B cell (primary cell): ENCODE measurements around the gene BABAM2. TPM values are rescaled to one million over a fixed set of nuclear protein-coding genes. Genes with fewer than 3 reads are reported as not detected.

Source experiments
- ATAC-seq: fragments of 200-7000 bp; cut with Tn5 transposase; one replicate; pipeline ENCODE4 v1.10.0; 2021; ENCODE audit warnings: low read depth, mild to moderate bottlenecking, moderate number of reproducible peaks, moderate library complexity
- CTCF ChIA-PET: fragments of 350-600 bp; sonication (Branson Sonifier 250); formaldehyde crosslinking; loops from one replicate; lab custom pipeline; 2021; ENCODE audit warnings: antibody characterized with exemption, inconsistent platforms; lab: Charles Lee
- POLR2A ChIA-PET: fragments of 350-600 bp; sonication (Branson Sonifier 250); formaldehyde crosslinking; loops from one replicate; lab custom pipeline; 2021; ENCODE audit warnings: antibody characterized with exemption; lab: Charles Lee
- DNase-seq: peaks from one replicate; pipeline ENCODE4 v3.0.0; 2013
- H2AFZ ChIP-seq: 2 replicates; pipeline ENCODE4 v1.6.1; 2012; ENCODE audit warnings: mild to moderate bottlenecking, low read depth, low read length; ENCODE audit not compliant: insufficient read depth, poor library complexity, severe bottlenecking
- H3K27ac ChIP-seq, 2 donors: 1 replicate in 1 of 2; 2 replicates in 1 of 2; pipeline ENCODE4 v1.5.1; 2012 to 2013; ENCODE audit warnings: low read length in 2 of 2, mild to moderate bottlenecking in 2 of 2, moderate library complexity in 1 of 2
- H3K27me3 ChIP-seq, 4 experiments: fragments of 200-600 bp in 1 of 4; sonication (generic) in 1 of 4; replicated peaks in 1 of 4; 1 replicate in 2 of 4; 2 replicates in 2 of 4; pipeline versions ENCODE4 v1.6.1 to v1.7.0; 2013 to 2016; ENCODE audit warnings: low read length in 3 of 4, mild to moderate bottlenecking in 2 of 4, mixed read lengths in 1 of 4, moderate library complexity in 1 of 4; ENCODE audit not compliant: insufficient read depth in 4 of 4, control insufficient read depth in 3 of 4; ENCODE audit errors: control extremely low read depth in 1 of 4
- H3K36me3 ChIP-seq, 2 experiments: replicated peaks in 1 of 2; 1 replicate in 1 of 2; 2 replicates in 1 of 2; pipeline versions ENCODE4 v1.6.1 to v1.7.1; 2013; ENCODE audit warnings: low read length in 1 of 2; ENCODE audit not compliant: insufficient read depth in 2 of 2, control insufficient read depth in 1 of 2; ENCODE audit errors: control extremely low read depth in 1 of 2, extremely low read depth in 1 of 2
- H3K4me1 ChIP-seq, 2 donors: fragments of 200-600 bp in 1 of 2; sonication (generic) in 1 of 2; 1 replicate in 1 of 2; 2 replicates in 1 of 2; pipeline versions ENCODE4 v1.5.1 to v1.6.1; 2013 to 2017; ENCODE audit warnings: low read length in 2 of 2; ENCODE audit not compliant: control insufficient read depth in 2 of 2, insufficient read depth in 2 of 2
- H3K4me2 ChIP-seq: replicated peaks from 2 replicates; pipeline ENCODE3; 2012; ENCODE audit warnings: mild to moderate bottlenecking, low read depth, low read length; ENCODE audit not compliant: poor library complexity, severe bottlenecking
- H3K4me3 ChIP-seq, 5 experiments: fragments of 200-600 bp in 1 of 5; sonication (generic) in 1 of 5; 1 replicate in 3 of 5; 2 replicates in 2 of 5; pipeline versions ENCODE4 v1.5.1 to v1.7.0; 2011 to 2016; ENCODE audit warnings: low read length in 4 of 5, mild to moderate bottlenecking in 4 of 5, low read depth in 2 of 5, control low read depth in 1 of 5, moderate library complexity in 1 of 5; ENCODE audit not compliant: insufficient read depth in 1 of 5; ENCODE audit errors: control extremely low read depth in 1 of 5, extremely low read depth in 1 of 5
- H3K79me2 ChIP-seq: fragments of 200-600 bp; sonication (generic); one replicate; pipeline ENCODE4 v1.6.0; 2016; ENCODE audit warnings: low read length; ENCODE audit not compliant: control insufficient read depth, insufficient read depth
- H3K9ac ChIP-seq: fragments of 200-600 bp; sonication (generic); 2 replicates; pipeline ENCODE4 v1.6.1; 2017; ENCODE audit warnings: mild to moderate bottlenecking, low read length, moderate library complexity
- H3K9me3 ChIP-seq, 3 donors: one replicate each; pipeline versions ENCODE4 v1.6.1 to v1.7.1; 2013; ENCODE audit warnings: low read length in 2 of 3; ENCODE audit not compliant: control insufficient read depth in 2 of 3, insufficient read depth in 1 of 3; ENCODE audit errors: control extremely low read depth in 1 of 3
- H4K20me1 ChIP-seq: 2 replicates; pipeline ENCODE4 v1.6.0; 2012; ENCODE audit warnings: mild to moderate bottlenecking, low read length; ENCODE audit not compliant: insufficient read depth, control insufficient read depth, poor library complexity, severe bottlenecking
- H3K27ac Mint-ChIP-seq: one replicate; pipeline ENCODE4 v1.8.0; 2021; ENCODE audit warnings: mixed read lengths
- H3K27me3 Mint-ChIP-seq: one replicate; pipeline ENCODE4 v1.8.0; 2021; ENCODE audit warnings: mixed read lengths
- H3K4me1 Mint-ChIP-seq: one replicate; pipeline ENCODE4 v1.8.0; 2021; ENCODE audit warnings: mixed read lengths
- H3K4me3 Mint-ChIP-seq: one replicate; pipeline ENCODE4 v1.8.0; 2021; ENCODE audit warnings: mixed read lengths
- H3K9me3 Mint-ChIP-seq: one replicate; pipeline ENCODE4 v1.8.0; 2022; ENCODE audit warnings: mixed read lengths; ENCODE audit not compliant: insufficient read depth
- CTCF ChIP-seq: fragments of 200-600 bp; IDR thresholded peaks from one replicate; pipeline ENCODE4 v1.8.0; 2022; ENCODE audit warnings: antibody characterized with exemption, mild to moderate bottlenecking
- EZH2 ChIP-seq: IDR thresholded peaks from 2 replicates; pipeline ENCODE4 v1.6.1; 2012; ENCODE audit warnings: borderline replicate concordance, low read depth, mild to moderate bottlenecking, moderate library complexity, low read length; ENCODE audit not compliant: insufficient read depth, poor library complexity, severe bottlenecking
- WGBS: methylation state at CpG from one replicate; pipeline ENCODE4 v1.1.5; 2013; ENCODE audit warnings: missing lambda C conversion rate; ENCODE audit not compliant: insufficient coverage; 5-methylcytosine and 5-hydroxymethylcytosine counted together
- intact Hi-C: fragments of 100-400 bp; cut with micrococcal nuclease; formaldehyde crosslinking; loops from one replicate; pipeline ENCODE4 v1.10.0; 2022
- polyA minus RNA-seq: library from RNA; depleted of rRNA, polyadenylated mRNA; stranded (reverse); fragments of >200 nt; gene quantifications from 2 replicates; pipeline ENCODE4 v1.2.3, GENCODE V29; 2012
- polyA plus RNA-seq: library from polyadenylated mRNA; depleted of rRNA; stranded (reverse); fragments of >200 nt; gene quantifications from 2 replicates; pipeline ENCODE4 v1.2.3, GENCODE V29; 2012
- total RNA-seq, 2 donors: library from RNA; stranded (reverse); fragments of 120-200 nt in 1 of 2; gene quantifications; 1 replicate in 1 of 2; 2 replicates in 1 of 2; pipeline versions ENCODE4 v1.2.3 to v1.2.4, GENCODE V29; 2013 to 2022

The BABAM2 gene
- total RNA-seq (69.6 and 70.6 TPM in 2 replicates), polyA plus RNA-seq (16.4 and 22.3 TPM in 2 replicates), polyA minus RNA-seq (22.1 and 38.6 TPM in 2 replicates)
- 30.2 TPM for total RNA-seq (2013)

GRCh38 chr2:27890146-27890923 lies at the start of gene BABAM2, which contains the start of gene RBKS:
Gene BABAM2 (plus strand): TSS chr2:27890729. CDS start chr2:27894557, 3,828 bp downstream.
Gene RBKS (minus strand): TSS chr2:27890387. CDS start chr2:27890345, 42 bp downstream.
- CTCF ChIA-PET, result no interaction called here
- Histone ChIP-seq H2AFZ (peak within 1 kb of the TSS; percentile 75), H3K9ac (peak within 1 kb of the TSS; percentile 98), H3K79me2 (peaks cover 17% of the 10 kb centered on the region), H3K9me3 (no peaks in the 10 kb centered on the region), H3K4me3 (peak within 1 kb of the TSS; percentile 68 to 93 (median 84)), H4K20me1 (no peaks in the 10 kb centered on the region), H3K36me3 (peaks cover 0 to 3% of the 10 kb centered on the region in 2 experiments), H3K27me3 (no peaks in the 10 kb centered on the region), H3K4me2 (peak within 1 kb of the TSS; percentile 92), H3K4me1 (peaks cover 14 to 18% of the 10 kb centered on the region in 2 donors), H3K27ac (peak within 1 kb of the TSS; percentile 99)
- ATAC-seq (peak; percentile 63), DNase-seq (peak; percentile 97)
- intact Hi-C loops, result loop anchor here (1.0 to 10.0 kb wide), 5 partner anchors 24 to 1106 kb away; partner anchors contain the start of genes CENPA, MRPL33, PPP1CB and WDR43
- WGBS, result under 1% methylated on average over 74 of the region's 79 CpGs
- peak within 1 kb of the TSS; percentile 100 for H3K4me3 Mint-ChIP-seq
- no peak for TF ChIP-seq CTCF
- TF ChIP-seq EZH2, result no peak
- peaks cover 61% of the 10 kb centered on the region for H3K4me1 Mint-ChIP-seq
- POLR2A ChIA-PET, result interaction anchor here (0.6 to 2.0 kb wide), 8 partner anchors 24 to 980 kb away, joined by 3 to 15 read pairs (median 3); partner anchors contain the start of genes FOSL2, MRPL33 and TRMT61B
- H3K27ac Mint-ChIP-seq, result peak within 1 kb of the TSS; percentile 100
- no peaks in the 10 kb centered on the region for H3K9me3 Mint-ChIP-seq
- peaks cover 3% of the 10 kb centered on the region for H3K27me3 Mint-ChIP-seq

- no peak overlapping the region for H2AFZ ChIP-seq
- Mint-ChIP-seq H3K9me3 (no peaks in the 10 kb centered on the region), H3K4me3 (no peak overlapping the region), H3K27me3 (no peaks in the 10 kb centered on the region), H3K27ac (no peak overlapping the region), H3K4me1 (no peaks in the 10 kb centered on the region)
- no peak overlapping the region for H3K4me2 ChIP-seq
- H3K79me2 ChIP-seq, result no peaks in the 10 kb centered on the region
- H3K4me1 ChIP-seq, result no peaks in the 10 kb centered on the region
- ATAC-seq (no peak), DNase-seq (no peak)
- H3K27ac ChIP-seq, result no peak overlapping the region
- H4K20me1 ChIP-seq, result no peaks in the 10 kb centered on the region
- WGBS, result 100% methylated on average over 2 of the region's 5 CpGs
- ChIA-PET CTCF (no interaction called here), POLR2A (no interaction called here)
- no peak for TF ChIP-seq EZH2
- no peak for TF ChIP-seq CTCF
- no peak overlapping the region for H3K4me3 ChIP-seq
- no peak overlapping the region for H3K9ac ChIP-seq
- H3K36me3 ChIP-seq, result no peaks in the 10 kb centered on the region
- H3K9me3 ChIP-seq, result no peaks in the 10 kb centered on the region
- no peaks in the 10 kb centered on the region for H3K27me3 ChIP-seq
- intact Hi-C loops, result no loop called here
Measured at GRCh38 chr2:27842894-27843293, 47.6 kb upstream of the BABAM2 start.
